ENCODE results near the gene DYSF.

DNA sequence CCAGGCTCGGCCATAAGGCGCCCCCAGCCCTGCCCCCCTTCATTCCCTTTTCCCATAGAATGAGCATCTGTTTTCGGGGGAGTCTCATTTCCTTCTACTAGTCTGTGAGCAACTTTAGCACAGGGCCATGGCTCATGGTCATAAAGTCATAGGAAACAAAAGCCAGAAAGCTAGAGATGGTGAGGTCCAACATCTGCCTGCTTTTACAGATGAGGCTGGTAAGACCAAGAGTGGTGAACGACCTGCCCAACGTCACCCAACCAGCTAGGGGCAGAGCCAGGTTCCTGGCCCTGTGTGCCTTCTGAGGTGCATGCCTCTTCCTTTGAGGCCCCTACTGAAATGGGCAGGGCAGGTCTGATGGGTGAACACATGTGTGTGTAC is 212.7 kb downstream of the DYSF start:
- TF ChIP-seq EP300 (IDR thresholded peaks at IDR 0.05), result no peak
- TF ChIP-seq POLR2A (IDR thresholded peaks at IDR 0.05), result no peak
